Duodenal mucosa (tissue), 2 donors: ENCODE results near the gene CD33.

Experiments used
- H3K27ac ChIP-seq: one replicate; pipeline ENCODE4 v1.7.0; 2013; ENCODE audit warnings: low read depth, low read length
- H3K27me3 ChIP-seq, 2 donors: one replicate each; pipeline ENCODE4 v1.7.0; 2013; ENCODE audit warnings: low read length in 2 of 2, control low read depth in 1 of 2; ENCODE audit not compliant: insufficient read depth in 2 of 2, control insufficient read depth in 1 of 2
- H3K36me3 ChIP-seq, 2 donors: one replicate each; pipeline ENCODE4 v1.7.0; 2013; ENCODE audit warnings: low read length in 2 of 2, control low read depth in 1 of 2; ENCODE audit not compliant: insufficient read depth in 2 of 2, control insufficient read depth in 1 of 2
- H3K4me1 ChIP-seq, 2 donors: one replicate each; pipeline ENCODE4 v1.7.0; 2013; ENCODE audit warnings: low read length in 2 of 2, control low read depth in 1 of 2; ENCODE audit not compliant: insufficient read depth in 2 of 2, control insufficient read depth in 1 of 2
- H3K4me3 ChIP-seq, 2 donors: one replicate each; pipeline ENCODE4 v1.7.0; 2013; ENCODE audit warnings: low read length in 2 of 2, low read depth in 1 of 2
- H3K9ac ChIP-seq, 2 donors: one replicate each; pipeline ENCODE4 v1.7.0; 2013; ENCODE audit warnings: low read length in 2 of 2, low read depth in 1 of 2
- H3K9me3 ChIP-seq, 2 donors: one replicate each; pipeline ENCODE4 v1.7.0; 2013; ENCODE audit warnings: low read length in 2 of 2, control low read depth in 1 of 2; ENCODE audit not compliant: control insufficient read depth in 1 of 2

CD33 gene

GRCh38 chr19:51285682-51286081 lies 60.8 kb downstream of the CD33 start:
- no peaks in the 10 kb centered on the region for H3K4me1 ChIP-seq
- no peak overlapping the region for H3K4me3 ChIP-seq
- H3K9ac ChIP-seq, result no peak overlapping the region
- no peaks in the 10 kb centered on the region for H3K27me3 ChIP-seq
- no peak overlapping the region for H3K27ac ChIP-seq
- H3K9me3 ChIP-seq, result no peaks in the 10 kb centered on the region
- no peaks in the 10 kb centered on the region for H3K36me3 ChIP-seq
